Endometrium (tissue), 2 donors: ENCODE data around the gene NTN4.
"Not testable (repeated sequence)": the region's sequence is repeated elsewhere in the genome, so short reads cannot be mapped to it uniquely, and the experiment has no call there.

Experiments
- FAIRE-seq: peaks from 2 replicates; lab custom pipeline; 2012; peaks lifted over from hg19 to GRCh38; lab: Jason Lieb, UNC
- donor health status: control.
- donor health status: control.

The NTN4 gene

DNA sequence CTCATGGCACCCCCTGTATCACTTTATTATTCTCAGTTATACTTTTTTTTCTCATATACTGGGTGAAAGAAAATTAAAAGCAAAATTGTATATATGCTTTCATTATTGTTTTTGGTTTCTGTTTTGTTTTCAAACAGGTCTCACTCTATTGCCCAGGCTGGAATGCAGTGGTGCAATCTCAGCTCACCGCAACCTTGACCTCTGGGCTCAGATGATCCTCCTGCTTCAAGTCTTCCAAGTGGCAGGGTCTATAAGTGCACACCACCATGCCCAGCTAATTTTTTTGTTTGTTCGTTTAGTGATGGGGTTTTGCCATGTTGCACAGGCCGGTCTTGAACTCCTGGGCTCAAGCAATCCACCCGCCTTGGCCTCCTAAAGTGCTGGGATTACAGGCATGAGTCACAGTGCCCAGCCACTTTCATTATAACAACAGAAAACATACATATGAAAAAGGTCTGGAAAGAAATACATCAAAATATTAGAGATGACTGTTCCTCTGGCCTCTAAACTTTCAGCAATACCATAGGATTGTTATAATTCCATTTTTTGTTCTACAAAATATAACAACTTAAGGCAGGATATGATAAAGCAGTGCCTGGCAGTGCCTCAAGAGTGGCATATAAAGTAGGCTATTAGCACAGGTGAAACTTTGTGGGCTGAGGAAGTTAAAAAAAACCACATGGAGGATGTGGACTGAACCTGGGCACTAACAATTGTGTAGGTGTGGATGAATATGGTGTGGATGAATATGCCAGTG is 5.8 kb upstream of the NTN4 start:
- FAIRE-seq = no peak

DNA sequence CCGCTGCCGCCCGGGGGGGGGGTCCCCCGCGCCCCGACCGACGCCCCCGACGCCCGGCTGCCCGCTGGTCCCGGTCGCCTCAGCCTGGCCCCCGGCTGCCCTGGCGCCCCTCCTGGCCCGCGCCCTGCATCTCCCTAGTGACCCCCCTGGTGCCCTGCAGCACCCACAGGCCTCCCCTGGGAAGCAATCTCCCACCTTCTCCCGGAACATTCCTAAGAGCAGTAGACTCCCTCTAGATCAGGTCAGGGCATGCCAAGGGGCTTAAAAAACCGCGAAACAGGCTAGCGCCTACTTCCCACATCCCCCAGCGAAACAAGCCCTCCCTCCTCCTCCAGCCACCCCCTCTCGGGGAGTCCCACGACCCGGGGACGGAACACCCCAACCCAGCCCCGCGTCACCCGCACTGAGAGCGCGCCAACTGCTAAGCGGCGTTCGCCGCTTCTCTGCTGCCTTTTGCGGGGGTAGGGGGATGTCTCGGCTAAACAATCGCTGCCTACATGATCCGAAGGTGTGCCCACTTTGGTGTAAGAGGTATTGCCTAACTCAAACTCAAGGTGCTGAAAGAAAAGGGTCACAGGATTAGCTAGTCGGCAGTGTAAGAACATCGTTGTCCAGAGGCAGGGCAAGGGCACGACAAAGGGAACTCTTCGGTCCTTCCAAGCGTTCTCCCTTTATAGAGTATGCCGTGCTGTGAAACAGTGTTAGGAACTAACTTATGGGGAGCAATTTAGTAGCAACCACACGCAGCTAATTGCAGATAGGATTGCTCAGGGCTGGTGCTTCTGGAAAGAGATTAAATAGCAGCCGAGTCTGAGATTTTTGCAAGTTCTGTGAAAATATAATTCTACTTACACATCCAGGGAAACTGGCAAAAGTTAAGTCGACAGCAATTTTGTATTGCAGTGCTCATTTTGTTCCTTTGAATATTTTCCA is 619 bp upstream of the NTN4 start:
- FAIRE-seq = no peak

DNA sequence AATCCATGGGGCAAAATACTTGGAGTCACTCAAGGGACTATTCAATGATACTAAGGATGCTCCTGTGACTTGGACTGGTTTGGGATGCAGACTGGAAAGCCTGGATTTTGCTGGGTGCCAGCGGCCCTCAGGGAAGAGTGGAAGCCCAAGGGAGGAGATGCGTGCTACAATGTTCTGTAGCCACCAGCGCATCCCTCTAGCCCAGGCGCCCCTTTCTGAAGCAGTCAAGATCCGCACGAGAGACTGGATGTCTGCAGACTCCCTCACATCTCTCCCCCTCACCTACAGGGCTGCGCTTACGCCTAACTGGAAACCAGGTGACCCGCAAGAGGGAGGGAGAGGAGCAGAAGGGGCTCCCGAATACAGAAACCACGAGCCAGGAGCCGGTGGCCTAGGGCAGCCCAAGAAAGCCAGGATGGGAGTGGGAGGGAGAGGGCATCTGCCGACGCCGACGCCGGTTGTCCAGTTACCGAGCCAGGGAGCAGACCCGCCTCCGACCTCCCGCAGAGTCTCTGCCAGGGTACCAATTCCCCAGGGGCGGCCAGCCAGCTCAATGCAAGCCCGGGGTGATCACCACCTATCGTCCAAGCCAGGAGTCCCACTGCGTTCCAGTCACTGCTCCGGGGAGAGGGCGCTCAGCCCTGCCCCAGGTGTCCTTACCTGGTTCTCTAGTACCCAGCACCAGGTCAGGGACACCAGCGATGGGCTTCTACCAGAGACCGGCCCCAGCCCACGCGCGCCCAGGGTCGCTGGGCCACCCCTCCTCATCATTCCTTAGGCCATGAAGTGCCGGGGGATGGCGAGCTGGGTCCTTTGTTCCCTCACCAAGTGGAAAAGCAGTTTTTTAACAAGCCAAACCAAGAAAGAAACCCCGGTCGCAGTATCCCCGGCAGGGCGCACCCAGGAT is 1.2 kb downstream of the NTN4 start:
- FAIRE-seq = no peak

DNA sequence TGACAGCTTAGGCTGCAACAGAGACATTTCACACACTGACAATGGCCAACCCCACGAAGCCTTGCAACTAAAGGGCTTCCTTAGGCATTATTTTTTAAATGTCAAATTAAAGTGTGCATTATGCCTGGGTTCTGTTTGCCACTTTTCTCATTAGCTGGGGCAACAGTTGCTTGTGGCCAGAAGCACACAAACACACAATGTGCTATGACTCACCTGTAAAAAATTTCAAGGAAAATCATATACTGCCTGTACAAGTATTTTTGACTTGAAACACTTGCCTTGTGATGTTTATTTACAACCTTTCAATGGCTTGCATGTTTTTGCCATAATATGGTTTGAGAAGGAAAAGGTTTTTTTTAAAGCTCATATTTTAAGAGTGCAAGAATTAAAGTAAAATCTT is 1.9 kb downstream of the NTN4 start:
- FAIRE-seq = no peak

DNA sequence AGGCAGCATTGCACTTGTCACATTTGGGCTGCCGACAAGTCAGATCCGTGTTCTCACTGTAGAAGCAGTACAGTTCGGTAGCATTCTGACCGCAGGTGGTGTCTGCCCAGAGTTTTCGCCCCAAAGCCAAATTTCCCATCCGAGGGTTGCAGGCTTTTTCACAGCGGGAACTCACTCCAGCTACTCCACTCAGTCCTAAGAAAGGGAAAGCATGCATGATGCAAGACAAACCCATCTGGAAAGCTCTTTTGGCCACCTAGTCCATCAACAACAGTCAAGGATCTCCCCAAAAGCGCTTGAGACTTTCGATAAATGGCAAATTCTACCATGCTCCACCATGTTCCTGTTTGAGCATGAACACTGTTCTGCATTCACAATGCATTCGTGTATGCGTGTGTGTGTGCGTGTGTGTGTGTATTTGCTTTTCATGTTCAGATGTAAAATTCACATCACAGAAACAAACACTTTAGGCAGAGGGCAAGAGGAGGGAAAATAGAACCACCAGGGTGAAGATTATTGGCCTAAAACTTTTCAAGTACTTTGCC is 3.2 kb downstream of the NTN4 start:
- no peak for FAIRE-seq

DNA sequence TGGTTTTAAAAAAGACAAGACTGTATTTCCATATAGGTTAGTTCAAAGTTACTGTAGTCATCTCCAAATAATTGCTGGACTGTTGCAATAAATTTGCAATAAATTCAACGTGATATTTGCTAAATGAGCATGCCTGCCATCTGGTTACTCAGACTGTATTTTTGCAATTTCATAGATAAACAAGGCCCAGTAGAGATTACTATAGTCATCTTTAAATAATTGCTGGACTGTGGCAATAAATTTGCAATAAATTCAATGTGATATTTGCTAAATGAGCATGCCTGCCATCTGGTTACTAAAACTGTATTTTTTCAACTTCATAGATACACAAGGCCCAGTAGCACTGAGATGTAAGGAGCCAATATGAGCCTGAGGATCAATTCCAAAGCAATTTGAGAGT is 5.6 kb downstream of the NTN4 start:
- no peak for FAIRE-seq

DNA sequence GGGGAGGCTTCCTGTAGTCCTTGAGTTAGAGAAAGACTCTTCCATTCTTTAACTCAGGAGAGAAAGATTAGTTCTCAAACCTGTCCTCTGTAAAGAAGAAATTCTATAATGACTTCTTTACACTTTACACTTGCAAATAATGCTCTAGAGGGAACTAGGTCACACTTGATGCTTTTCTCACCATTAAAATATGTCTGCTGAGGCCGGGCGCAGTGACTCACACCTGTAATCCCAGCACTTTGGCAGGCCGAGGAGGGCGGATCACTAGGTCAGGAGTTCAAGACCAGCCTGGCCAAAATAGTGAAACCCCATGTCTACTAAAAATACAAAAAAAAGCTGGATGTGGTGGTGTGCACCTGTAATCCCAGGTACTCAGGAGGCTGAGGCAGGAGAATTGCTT is 6.3 kb downstream of the NTN4 start:
- no peak for FAIRE-seq

DNA sequence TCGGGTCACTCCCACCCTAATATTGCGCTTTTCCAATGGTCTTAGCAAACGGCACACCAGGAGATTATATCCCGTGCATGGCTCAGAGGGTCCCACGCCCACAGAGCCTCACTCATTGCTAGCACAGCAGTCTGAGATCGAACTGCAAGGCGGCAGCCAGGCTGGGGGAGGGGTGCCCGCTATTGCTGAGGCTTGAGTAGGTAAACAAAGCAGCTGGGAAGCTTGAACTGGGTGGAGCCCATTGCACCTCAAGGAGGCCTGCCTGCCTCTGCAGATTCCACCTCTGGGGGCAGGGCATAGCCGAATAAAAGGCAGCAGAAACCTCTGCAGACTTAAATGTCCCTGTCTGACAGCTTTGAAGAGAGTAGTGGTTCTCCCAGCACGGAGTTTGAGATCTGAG is 15.1 kb downstream of the NTN4 start:
- FAIRE-seq = not testable (repeated sequence)

DNA sequence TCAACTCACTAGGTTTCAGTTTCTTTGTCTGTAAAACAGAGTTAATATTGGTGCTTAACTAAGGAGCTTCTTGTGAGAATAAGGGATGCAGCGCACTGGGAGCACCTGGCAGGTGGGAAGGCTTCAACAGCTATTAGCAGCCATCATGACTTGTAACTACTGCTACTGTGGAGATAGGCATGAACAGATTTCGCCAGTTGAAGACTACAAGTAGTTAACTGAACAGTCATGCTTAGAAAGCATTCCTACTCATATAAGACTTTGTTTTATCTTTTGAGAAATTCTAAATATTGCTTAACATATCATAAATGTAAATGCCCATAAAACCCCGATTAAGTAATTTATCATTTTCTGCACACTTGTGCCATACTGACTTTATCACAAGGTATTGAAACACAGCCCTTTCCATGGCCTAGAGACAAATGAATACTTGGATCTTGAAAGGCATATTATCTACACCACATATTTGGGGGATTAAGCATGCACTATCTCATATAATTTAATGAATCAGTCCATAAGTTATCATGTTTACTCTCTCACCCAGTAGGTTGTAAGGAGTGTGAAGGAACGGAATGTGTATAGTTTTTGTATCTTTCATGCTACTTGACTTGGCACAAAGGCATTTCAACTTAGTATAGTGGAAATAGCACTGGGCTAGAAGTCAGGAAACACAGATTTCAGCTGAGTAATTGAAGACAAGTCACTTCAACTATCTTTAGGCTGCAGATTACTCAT is 16.1 kb downstream of the NTN4 start:
- FAIRE-seq = no peak

DNA sequence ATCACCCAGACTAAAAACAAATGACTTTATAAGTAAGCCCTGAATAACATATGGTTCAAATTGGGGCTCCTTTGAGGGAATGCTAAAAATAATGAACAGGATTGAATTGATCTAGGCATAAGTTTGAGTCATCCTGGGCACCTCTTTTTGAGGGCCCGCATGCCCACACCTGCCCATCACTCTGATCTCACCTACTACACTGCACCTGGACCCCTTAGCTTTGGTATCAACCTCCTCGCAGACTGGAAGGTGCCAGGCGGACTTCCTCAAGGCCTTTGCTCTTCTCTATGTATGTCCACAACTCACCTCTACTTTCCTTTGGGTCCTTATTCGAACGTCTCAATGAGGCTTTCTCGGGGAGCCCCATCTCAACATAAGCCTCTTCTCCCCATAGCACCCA is 17.2 kb downstream of the NTN4 start:
- no peak for FAIRE-seq

DNA sequence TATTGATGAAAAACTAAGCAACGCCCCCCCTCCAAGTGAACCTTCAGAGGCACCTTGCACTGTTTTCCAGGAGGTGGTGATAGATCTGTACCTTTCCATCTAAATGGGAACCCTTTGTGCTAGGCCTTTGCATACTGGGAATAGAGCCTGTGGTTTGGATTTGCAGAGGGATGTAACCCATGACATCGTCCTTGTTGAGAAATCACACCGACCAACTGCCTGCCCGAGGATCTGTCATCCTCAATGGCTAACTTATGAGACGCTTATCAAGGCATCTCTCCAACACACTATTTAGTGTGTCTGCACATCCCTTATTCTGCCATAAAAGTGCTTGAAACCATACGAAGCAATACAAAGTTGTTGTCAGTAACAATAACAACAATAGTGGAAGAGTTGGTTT is 22.9 kb downstream of the NTN4 start:
- no peak for FAIRE-seq

DNA sequence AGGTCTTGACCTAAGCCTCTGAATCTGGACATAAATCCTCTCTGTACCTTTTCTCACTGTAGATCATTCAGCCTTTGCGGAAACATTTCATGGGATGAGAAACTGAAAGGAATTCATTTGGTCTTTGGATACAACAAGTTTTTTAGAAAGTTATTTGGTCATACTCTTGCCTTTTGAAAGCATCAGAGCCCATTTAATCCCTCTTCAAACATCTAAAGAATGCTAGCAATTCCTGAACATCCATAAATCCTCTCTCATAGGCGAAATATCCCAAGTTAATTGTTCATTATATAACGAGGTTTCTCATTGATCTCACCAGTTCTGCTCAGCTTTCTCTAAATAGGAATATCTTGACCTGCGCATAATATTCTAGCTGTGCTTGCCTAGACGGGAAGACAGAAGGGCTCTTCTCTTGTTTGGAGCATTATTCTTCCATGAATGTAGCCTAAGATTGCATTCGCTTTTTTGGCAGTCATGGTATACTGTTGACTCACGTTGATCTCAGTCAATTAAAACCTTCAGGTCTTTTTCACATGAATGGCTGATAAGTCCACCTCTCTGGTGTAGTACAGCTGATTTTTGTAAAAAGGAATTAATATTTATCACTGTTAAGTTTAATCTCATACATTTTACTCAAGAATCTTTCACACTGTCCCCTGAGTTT is 24.1 kb downstream of the NTN4 start:
- no peak for FAIRE-seq

DNA sequence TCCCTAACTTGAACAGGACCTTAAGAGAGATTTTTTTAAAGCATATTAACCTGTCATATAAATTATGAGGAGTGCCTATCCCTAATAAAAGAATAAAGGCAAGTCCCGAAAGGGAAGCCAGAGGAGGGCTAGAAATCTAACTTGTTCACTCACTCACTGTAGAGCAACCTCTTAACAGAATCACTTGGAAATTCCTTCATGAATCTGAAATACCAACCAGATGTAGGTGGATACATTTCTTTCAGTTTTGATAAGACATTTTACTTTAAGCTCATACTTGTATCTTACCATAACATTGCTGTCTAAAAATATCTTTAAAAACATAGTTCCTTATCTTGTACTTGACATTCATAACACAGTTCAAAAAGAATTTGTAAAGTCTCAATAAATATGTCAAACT is 25.7 kb downstream of the NTN4 start:
- no peak for FAIRE-seq

DNA sequence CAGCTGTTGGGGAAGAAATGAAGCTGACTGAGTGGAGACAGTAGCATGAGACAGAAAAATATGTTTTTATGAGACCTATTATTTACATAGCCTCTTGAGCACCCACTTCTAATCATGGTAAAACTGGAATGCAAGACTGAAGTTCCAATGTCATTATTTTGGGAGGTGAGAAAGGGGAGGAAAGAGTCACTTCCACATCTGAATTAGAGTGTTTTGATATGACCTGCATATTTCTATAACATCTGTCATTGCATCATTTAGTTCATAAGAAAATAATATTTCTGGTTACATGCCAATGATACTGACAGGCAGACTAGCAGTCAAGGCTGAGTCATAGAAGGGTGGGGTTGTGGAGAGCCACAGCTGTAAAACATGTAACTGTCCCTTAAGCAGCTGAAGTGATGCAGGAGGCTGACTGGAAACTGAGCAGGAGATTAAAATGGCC is 26.7 kb downstream of the NTN4 start:
- FAIRE-seq = no peak

DNA sequence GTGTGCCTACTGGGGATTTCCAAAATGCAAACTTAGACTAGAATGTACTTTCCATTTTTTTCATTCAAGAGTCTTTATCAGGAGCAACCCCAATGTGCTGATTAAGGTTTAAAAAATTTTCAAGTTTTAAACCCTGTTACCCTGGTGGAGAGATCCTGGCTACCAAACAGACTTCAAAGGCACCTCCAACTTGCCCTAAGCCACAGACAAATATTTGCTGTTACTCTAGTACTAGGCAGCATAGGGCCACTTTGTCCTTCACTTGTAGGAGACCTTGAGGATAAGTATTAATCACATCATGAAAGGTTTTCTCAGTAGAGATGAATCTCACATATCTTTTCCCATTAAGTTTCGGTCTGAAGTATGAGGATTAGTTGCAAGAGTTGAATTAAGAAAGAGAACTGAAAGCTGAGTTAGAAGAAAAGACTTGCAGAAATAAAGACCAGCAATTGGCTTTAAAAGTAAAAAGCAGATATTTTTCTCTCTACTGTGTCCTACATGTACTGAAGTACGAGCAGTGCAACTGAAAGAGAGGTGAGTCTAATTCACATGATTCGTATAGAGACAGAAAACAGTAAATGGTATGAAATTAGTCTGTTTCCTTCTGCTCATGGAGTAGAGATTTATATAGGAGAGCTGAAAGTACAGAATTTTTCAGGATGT is 28.3 kb downstream of the NTN4 start:
- no peak for FAIRE-seq

DNA sequence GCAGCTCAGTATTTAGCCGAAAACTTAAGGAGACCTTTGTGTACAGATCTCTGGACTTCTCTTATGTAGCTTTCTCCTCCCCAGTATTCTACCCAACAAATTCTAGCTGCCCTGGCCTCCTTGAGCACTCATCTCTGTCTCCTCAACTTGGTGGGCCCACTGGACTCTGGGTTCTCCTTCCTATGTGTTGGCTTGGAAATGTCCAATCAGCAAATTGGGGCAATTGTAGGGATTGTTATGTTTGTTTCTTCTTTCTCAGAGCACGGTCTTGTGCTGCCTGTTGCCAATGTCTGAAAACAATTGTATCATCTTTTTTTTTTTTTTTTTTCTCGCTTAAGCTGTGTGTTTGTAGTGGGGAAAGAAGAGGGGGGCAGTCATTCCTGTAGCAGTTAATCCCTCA is 30.2 kb downstream of the NTN4 start:
- no peak for FAIRE-seq

DNA sequence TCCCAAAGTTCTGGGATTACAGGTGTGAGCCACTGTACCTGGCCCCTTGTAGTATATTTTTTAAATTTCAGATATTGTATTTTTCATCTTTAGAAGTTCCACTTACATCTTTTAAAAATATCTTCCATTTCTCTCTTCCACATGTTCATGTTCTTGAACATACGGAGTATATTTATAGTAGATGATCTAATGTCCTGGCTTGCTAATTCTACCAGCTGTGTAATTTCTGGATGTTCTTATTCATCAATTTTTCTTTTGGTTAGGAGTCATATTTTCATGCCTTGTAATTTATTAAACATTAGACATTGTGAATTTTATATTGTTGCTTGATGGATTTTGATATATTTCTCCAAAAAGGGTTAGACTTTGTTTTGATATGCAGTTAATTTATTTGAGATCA is 30.8 kb downstream of the NTN4 start:
- FAIRE-seq = no peak

DNA sequence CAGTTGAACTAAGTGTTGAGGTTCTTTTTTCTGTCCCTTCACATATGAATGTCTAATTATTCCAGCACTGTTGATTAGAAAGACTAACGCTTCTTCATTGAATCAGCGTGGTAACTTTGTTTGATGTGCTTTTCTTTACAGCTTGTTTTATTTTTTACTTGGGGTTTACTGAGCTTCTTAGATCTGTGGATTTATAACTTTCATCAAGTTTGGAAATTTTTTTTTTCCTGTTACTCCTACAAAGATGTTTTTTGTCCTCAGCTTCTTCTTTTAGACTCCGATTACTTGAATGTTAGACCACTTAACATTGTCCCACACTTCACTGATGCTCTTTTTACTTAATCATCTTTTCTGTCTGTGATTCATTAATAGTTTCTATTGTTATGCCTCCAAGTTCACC is 31.5 kb downstream of the NTN4 start:
- FAIRE-seq = no peak

DNA sequence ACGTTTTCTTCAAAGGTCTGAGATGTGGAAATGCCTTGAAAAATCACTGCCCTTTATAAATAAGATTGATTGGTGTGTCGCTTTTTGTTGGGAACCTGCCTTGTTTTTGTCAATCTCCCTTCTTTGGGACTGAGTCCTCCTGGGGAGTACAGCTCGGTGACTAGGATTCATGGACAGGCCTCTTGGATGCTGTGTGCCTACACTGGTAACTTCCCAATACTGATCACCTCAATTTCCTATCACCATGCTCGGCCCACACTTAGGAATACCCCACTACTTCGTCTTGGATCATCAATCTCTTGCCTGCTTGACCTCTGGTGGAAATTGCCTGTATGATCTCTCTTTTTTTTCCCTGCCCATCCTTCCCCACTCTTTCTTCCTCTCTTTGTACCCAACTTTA is 34.2 kb downstream of the NTN4 start:
- FAIRE-seq = no peak

DNA sequence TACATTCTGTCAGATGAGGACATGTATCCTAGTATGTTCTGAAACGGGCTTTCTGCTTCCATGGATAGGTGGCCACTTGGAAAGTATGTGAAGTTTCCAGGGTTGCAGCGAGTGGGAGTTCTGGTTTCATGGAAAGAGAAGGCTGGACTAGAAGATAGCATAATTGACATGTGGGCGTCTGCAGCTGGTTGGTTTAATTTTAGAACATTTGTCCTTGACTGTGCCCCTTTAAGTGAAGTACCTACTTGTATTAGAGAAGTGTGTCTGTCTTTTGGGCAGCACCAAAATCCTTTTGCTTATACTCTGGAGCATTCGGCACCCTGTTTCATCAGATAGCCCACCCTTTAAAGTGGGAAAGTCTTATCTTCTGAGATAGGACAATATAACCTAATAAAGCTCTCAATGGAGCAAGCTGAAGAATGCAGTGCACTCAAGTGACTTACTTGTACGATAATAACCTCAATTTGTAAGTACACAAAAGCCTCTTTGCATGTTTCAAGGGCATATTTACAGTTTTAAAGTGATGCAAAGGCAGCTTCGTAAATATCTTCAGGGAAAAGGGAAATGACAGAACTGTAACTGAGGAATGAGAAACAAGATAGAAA is 35.2 kb downstream of the NTN4 start:
- FAIRE-seq = no peak
